Spleen (tissue), 7 donors: ENCODE data around the gene EIPR1.

Source experiments
- POLR2AphosphoS5 ChIP-seq, 3 donors: sonication (generic); formaldehyde crosslinking; IDR thresholded peaks; one replicate each; pipeline ENCODE4 v1.5.1; 2017; ENCODE audit warnings: antibody characterized with exemption in 3 of 3
- TF ChIP-seq, protein P1 (sequence below), 11 experiments: fragments of 200-600 bp in 7 of 11; fragments of 450-650 bp in 4 of 11; sonication (generic) in 4 of 11; IDR thresholded peaks in 8 of 11; conservative IDR thresholded peaks in 3 of 11; 1 replicate in 7 of 11; 2 replicates in 4 of 11; pipeline versions ENCODE4 v1.4.0 to v1.8.0; 2016 to 2021; ENCODE audit warnings: antibody characterized with exemption in 11 of 11, inconsistent platforms in 4 of 11, mild to moderate bottlenecking in 1 of 11
- donor health status: DM: no; HTN: no; CAD: no; lungs with moderate emphysema.
- donor health status: DM: no; HTN: no; CAD: no.
- donor health status: DM: no; HTN: no; CAD: no.

DNA sequence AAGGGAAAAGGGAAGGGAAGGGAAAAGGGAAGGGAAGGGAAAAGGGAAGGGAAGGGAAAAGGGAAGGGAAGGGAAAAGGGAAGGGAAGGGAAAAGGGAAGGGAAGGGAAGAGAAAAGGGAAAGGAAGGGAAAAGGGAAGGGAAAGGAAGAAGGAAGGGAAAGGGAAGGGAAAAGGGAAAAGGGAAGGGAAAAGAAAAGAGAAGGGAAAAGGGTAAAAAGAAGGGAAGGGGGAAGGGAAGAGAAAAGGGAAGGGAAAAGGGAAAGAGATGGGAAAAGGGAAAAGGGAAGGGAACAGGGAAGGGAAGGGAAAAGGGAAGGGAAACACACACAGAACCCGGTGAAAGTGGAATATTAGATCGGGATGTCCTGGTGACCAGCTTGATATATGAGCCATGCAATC lies 40.8 kb downstream of the EIPR1 start:
- TF ChIP-seq POLR2AphosphoS5 (IDR thresholded peaks at IDR 0.05), result no peak
- TF ChIP-seq, protein P1, sequence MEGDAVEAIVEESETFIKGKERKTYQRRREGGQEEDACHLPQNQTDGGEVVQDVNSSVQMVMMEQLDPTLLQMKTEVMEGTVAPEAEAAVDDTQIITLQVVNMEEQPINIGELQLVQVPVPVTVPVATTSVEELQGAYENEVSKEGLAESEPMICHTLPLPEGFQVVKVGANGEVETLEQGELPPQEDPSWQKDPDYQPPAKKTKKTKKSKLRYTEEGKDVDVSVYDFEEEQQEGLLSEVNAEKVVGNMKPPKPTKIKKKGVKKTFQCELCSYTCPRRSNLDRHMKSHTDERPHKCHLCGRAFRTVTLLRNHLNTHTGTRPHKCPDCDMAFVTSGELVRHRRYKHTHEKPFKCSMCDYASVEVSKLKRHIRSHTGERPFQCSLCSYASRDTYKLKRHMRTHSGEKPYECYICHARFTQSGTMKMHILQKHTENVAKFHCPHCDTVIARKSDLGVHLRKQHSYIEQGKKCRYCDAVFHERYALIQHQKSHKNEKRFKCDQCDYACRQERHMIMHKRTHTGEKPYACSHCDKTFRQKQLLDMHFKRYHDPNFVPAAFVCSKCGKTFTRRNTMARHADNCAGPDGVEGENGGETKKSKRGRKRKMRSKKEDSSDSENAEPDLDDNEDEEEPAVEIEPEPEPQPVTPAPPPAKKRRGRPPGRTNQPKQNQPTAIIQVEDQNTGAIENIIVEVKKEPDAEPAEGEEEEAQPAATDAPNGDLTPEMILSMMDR (IDR thresholded peaks at IDR 0.05 in 8 of 11, conservative IDR thresholded peaks at IDR 0.05 in 3 of 11), result no peak
